ENCODE measurements around the gene BICDL1.

DNA sequence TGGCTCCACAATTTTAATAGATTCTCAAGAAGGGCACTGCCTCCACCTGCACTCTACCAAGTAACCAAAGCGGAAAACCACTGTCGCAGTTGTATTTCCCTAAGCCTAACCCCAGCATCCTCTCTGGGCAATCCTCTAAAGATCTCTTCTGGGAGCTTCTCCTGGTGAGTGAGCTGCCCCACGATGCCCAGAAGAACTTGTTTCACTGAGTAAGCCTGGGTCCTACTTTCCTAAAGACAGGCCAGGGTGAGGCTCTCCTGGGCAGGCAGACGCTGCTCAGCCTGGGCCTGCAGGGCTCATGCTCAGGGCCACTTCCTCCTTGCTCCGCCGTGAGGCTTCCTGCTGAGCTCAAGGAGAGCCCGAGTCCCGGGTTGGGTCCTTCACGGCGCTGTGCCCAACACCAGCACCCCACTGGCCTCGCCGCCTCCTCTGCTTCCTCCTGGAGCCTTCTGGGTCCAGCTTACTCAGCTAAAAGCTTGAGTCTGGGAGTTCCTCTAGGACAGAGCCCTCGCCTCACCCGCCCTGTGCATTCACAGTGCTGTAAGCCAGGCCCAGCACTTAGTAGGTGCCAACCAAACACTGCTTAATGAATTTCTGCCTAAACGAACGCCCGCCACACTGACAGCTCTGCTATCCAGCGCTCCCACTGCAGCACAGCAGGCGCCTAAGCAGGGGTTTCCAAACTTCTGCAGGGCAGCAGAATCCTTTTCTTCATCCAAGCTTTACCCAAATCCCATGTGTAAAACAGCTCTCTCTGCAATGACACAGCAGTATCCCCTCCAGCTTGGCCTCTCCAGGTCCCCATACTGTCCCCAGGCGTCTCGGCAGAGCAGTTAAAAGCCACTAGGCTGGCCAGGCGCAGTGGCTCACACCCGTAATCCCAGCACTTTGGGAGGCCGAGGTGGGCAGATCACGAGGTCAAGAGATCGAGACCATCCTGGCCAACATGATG is 121.8 kb downstream of the BICDL1 start:
- TF ChIP-seq, protein P1, sequence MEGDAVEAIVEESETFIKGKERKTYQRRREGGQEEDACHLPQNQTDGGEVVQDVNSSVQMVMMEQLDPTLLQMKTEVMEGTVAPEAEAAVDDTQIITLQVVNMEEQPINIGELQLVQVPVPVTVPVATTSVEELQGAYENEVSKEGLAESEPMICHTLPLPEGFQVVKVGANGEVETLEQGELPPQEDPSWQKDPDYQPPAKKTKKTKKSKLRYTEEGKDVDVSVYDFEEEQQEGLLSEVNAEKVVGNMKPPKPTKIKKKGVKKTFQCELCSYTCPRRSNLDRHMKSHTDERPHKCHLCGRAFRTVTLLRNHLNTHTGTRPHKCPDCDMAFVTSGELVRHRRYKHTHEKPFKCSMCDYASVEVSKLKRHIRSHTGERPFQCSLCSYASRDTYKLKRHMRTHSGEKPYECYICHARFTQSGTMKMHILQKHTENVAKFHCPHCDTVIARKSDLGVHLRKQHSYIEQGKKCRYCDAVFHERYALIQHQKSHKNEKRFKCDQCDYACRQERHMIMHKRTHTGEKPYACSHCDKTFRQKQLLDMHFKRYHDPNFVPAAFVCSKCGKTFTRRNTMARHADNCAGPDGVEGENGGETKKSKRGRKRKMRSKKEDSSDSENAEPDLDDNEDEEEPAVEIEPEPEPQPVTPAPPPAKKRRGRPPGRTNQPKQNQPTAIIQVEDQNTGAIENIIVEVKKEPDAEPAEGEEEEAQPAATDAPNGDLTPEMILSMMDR (conservative IDR thresholded peaks at IDR 0.05; ENCODE audit: low read depth, low read length) = no peak
- TF ChIP-seq EZH2phosphoT487 (IDR thresholded peaks at IDR 0.05; ENCODE audit: borderline replicate concordance, low read length) (no peak), EZH2 (IDR thresholded peaks at IDR 0.05; ENCODE audit: low read length, unreplicated experiment) (no peak)

Measured in PC-3 (cell line).